ENCODE results near the gene AKT2. TPM values are rescaled to one million over a fixed set of nuclear protein-coding genes. Genes with fewer than 3 reads are reported as not detected.

Gene AKT2
- total RNA-seq, 1 donor from 2014 or later = 127 TPM

DNA sequence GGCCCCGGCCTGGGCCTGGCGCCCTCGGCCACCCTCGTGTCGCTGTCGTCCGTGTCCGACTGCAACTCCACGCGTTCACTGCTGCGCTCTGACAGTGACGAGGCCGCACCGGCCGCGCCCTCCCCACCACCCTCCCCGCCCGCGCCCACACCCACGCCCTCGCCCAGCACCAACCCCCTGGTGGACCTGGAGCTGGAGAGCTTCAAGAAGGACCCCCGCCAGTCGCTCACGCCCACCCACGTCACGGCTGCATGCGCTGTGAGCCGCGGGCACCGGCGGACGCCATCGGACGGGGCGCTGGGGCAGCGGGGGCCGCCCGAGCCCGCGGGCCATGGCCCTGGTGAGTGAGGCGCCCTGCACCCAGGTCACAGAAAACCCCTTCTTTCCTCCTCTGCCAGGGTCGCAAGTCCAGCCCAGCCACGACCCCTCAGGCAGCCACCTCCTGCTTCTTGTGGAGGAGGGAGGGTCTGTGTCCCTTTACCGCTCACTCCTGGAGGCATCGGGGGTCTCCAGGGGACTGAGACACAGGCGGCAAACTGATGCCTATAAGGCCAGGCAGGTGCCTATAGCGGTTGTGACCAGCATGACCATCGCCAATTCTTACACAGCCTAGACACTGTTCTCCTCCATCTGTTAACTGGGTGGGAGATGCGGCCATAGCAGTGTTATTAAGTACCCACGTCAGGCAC is 71.1 kb downstream of the AKT2 start:
- Histone ChIP-seq H3K4me3 (ENCODE audit: insufficient read depth, low read depth, low read length) (no peak overlapping the region), H3K27ac (ENCODE audit: low read depth, low read length) (no peak overlapping the region), H2AFZ (ENCODE audit: low read depth, low read length) (no peak overlapping the region), H3K27me3 (ENCODE audit: insufficient read depth, low read length) (peaks cover 18% of the 10 kb centered on the region), H3K9me3 (ENCODE audit: insufficient read depth, low read depth, low read length) (no peaks in the 10 kb centered on the region), H3K4me1 (ENCODE audit: insufficient read depth, low read length) (no peaks in the 10 kb centered on the region), H3K36me3 (ENCODE audit: insufficient read depth, low read length) (peaks cover 2% of the 10 kb centered on the region), H3K4me2 (ENCODE audit: low read length) (no peak overlapping the region), H3K9ac (ENCODE audit: low read length) (no peak overlapping the region), H4K20me1 (ENCODE audit: insufficient read depth, low read length) (peaks cover 5% of the 10 kb centered on the region), H3K79me2 (ENCODE audit: insufficient read depth, low read length) (no peaks in the 10 kb centered on the region)
- peaks cover 10% of the 10 kb centered on the region for H3K36me3 Mint-ChIP-seq (ENCODE audit: low read depth, unreplicated experiment)
- H3K27ac Mint-ChIP-seq (ENCODE audit: unreplicated experiment) = no peak overlapping the region
- H3K27me3 Mint-ChIP-seq (ENCODE audit: low read depth, unreplicated experiment) = peaks cover 18% of the 10 kb centered on the region
- H3K9me3 Mint-ChIP-seq (ENCODE audit: unreplicated experiment) = peaks cover 2% of the 10 kb centered on the region
- H3K4me1 Mint-ChIP-seq (ENCODE audit: low read depth, unreplicated experiment) = peaks cover 2% of the 10 kb centered on the region
- DNase-seq (ENCODE audit: low read depth) (no peak), FAIRE-seq (no peak)
- no peak overlapping the region for H3K4me3 Mint-ChIP-seq (ENCODE audit: unreplicated experiment)
- TF ChIP-seq EZH2 (IDR thresholded peaks at IDR 0.05; ENCODE audit: insufficient read depth, low read length) = no peak
- TF ChIP-seq, protein P1, sequence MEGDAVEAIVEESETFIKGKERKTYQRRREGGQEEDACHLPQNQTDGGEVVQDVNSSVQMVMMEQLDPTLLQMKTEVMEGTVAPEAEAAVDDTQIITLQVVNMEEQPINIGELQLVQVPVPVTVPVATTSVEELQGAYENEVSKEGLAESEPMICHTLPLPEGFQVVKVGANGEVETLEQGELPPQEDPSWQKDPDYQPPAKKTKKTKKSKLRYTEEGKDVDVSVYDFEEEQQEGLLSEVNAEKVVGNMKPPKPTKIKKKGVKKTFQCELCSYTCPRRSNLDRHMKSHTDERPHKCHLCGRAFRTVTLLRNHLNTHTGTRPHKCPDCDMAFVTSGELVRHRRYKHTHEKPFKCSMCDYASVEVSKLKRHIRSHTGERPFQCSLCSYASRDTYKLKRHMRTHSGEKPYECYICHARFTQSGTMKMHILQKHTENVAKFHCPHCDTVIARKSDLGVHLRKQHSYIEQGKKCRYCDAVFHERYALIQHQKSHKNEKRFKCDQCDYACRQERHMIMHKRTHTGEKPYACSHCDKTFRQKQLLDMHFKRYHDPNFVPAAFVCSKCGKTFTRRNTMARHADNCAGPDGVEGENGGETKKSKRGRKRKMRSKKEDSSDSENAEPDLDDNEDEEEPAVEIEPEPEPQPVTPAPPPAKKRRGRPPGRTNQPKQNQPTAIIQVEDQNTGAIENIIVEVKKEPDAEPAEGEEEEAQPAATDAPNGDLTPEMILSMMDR (IDR thresholded peaks at IDR 0.05; ENCODE audit: insufficient read depth, low read depth, low read length) = no peak

DNA sequence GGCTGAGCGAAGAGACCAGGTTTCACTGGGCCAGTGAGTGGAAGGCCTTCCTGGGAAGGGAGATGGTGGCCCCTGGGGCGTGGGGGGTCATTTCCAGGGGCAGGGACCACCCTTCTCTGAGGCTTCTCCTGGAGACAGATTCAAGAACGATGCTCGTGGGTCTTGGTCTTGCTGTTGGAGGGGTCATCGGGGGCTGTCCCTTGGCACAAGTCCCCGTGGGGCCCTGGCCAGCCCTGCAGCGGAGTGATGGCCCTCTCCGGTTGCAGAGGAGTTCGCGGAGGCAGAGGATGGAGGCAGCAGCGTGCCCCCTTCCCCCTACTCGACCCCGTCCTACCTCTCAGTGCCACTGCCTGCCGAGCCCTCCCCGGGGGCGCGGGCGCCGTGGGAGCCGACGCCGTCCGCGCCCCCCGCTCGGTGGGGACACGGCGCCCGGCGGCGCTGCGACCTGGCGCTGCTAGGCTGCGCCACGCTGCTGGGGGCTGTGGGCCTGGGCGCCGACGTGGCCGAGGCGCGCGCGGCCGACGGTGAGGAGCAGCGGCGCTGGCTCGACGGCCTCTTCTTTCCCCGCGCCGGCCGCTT is 71.8 kb downstream of the AKT2 start:
- Mint-ChIP-seq H3K36me3 (ENCODE audit: low read depth, unreplicated experiment) (peaks cover 13% of the 10 kb centered on the region), H3K27me3 (ENCODE audit: low read depth, unreplicated experiment) (peaks cover 14% of the 10 kb centered on the region), H3K4me1 (ENCODE audit: low read depth, unreplicated experiment) (peaks cover 2% of the 10 kb centered on the region), H3K27ac (ENCODE audit: unreplicated experiment) (no peak overlapping the region), H3K4me3 (ENCODE audit: unreplicated experiment) (no peak overlapping the region), H3K9me3 (ENCODE audit: unreplicated experiment) (peaks cover 2% of the 10 kb centered on the region)
- Histone ChIP-seq H2AFZ (ENCODE audit: low read depth, low read length) (no peak overlapping the region), H3K4me1 (ENCODE audit: insufficient read depth, low read length) (no peaks in the 10 kb centered on the region), H3K4me3 (ENCODE audit: insufficient read depth, low read depth, low read length) (no peak overlapping the region), H3K27ac (ENCODE audit: low read depth, low read length) (no peak overlapping the region), H3K9ac (ENCODE audit: low read length) (no peak overlapping the region), H3K36me3 (ENCODE audit: insufficient read depth, low read length) (peaks cover 2% of the 10 kb centered on the region), H3K4me2 (ENCODE audit: low read length) (no peak overlapping the region), H3K27me3 (ENCODE audit: insufficient read depth, low read length) (peaks cover 18% of the 10 kb centered on the region), H3K9me3 (ENCODE audit: insufficient read depth, low read depth, low read length) (no peaks in the 10 kb centered on the region), H4K20me1 (ENCODE audit: insufficient read depth, low read length) (peaks cover 5% of the 10 kb centered on the region), H3K79me2 (ENCODE audit: insufficient read depth, low read length) (no peaks in the 10 kb centered on the region)
- TF ChIP-seq EZH2 (IDR thresholded peaks at IDR 0.05; ENCODE audit: insufficient read depth, low read length) = no peak
- TF ChIP-seq, protein P1 (IDR thresholded peaks at IDR 0.05; ENCODE audit: insufficient read depth, low read depth, low read length) = no peak
- no peak for FAIRE-seq
- DNase-seq (ENCODE audit: low read depth) = no peak

DNA sequence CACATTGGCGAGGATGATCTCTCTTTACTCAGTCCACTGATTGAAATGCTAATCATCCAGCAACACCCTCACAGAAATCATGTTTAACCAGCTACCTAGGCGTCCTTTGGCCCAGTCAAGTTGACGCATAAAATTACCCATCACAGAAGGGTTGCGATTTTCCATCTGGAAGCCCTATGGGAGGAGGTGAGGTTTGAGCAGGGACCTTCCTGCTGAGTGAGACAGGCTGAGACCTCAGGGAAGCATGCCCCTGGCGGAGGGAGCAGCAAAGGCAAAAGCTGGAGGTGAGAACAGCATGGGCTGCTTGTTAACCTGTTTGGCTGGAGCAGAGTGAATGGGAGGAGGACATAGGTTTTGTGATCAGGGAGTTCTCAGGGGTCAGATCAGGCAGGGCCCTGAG is 74.3 kb downstream of the AKT2 start:
- Mint-ChIP-seq H3K4me3 (ENCODE audit: unreplicated experiment) (no peak overlapping the region), H3K4me1 (ENCODE audit: low read depth, unreplicated experiment) (no peaks in the 10 kb centered on the region), H3K27ac (ENCODE audit: unreplicated experiment) (no peak overlapping the region), H3K27me3 (ENCODE audit: low read depth, unreplicated experiment) (peaks cover 2% of the 10 kb centered on the region), H3K36me3 (ENCODE audit: low read depth, unreplicated experiment) (peaks cover 8% of the 10 kb centered on the region), H3K9me3 (ENCODE audit: unreplicated experiment) (peaks cover 2% of the 10 kb centered on the region)
- no peaks in the 10 kb centered on the region for H3K79me2 ChIP-seq (ENCODE audit: insufficient read depth, low read length)
- H3K4me1 ChIP-seq (ENCODE audit: insufficient read depth, low read length) = no peaks in the 10 kb centered on the region
- H3K36me3 ChIP-seq (ENCODE audit: insufficient read depth, low read length) = peaks cover 2% of the 10 kb centered on the region
- DNase-seq (ENCODE audit: low read depth) (no peak), FAIRE-seq (no peak)
- H4K20me1 ChIP-seq (ENCODE audit: insufficient read depth, low read length) = no peaks in the 10 kb centered on the region
- no peak overlapping the region for H2AFZ ChIP-seq (ENCODE audit: low read depth, low read length)
- no peak overlapping the region for H3K4me3 ChIP-seq (ENCODE audit: insufficient read depth, low read depth, low read length)
- peaks cover under 1% of the 10 kb centered on the region for H3K27me3 ChIP-seq (ENCODE audit: insufficient read depth, low read length)
- no peak overlapping the region for H3K9ac ChIP-seq (ENCODE audit: low read length)
- H3K9me3 ChIP-seq (ENCODE audit: insufficient read depth, low read depth, low read length) = no peaks in the 10 kb centered on the region
- H3K27ac ChIP-seq (ENCODE audit: low read depth, low read length) = no peak overlapping the region
- no peak overlapping the region for H3K4me2 ChIP-seq (ENCODE audit: low read length)
- TF ChIP-seq, protein P1 (IDR thresholded peaks at IDR 0.05; ENCODE audit: insufficient read depth, low read depth, low read length) = no peak
- no peak for TF ChIP-seq EZH2 (IDR thresholded peaks at IDR 0.05; ENCODE audit: insufficient read depth, low read length)
